ENCODE data around the gene NKAPD1. TPM values are rescaled to one million over a fixed set of nuclear protein-coding genes. Genes with fewer than 3 reads are reported as not detected.
"Not testable (repeated sequence)": the region's sequence is repeated elsewhere in the genome, so short reads cannot be mapped to it uniquely, and the experiment has no call there.

Gene NKAPD1
- total RNA-seq, 4 donors from 2014 or later, result 14.4 to 21.5 (median 16.4) TPM

- WGBS, 2 donors (ENCODE audit: low coverage in 1 of 2), result 4 to 44% methylated on average over 3 to 4 of the region's 10 CpGs
- H3K36me3 ChIP-seq, result peaks cover 0 to 75% of the 10 kb centered on the region in 2 donors
- no peak for TF ChIP-seq POLR2A (IDR thresholded peaks at IDR 0.05)
- no peak for TF ChIP-seq POLR2AphosphoS5 (IDR thresholded peaks at IDR 0.05)
Observed at GRCh38 chr11:112087212-112087611, 13.1 kb downstream of the NKAPD1 start.

GRCh38 chr11:112095302-112095701, 21.2 kb downstream of the NKAPD1 start:
- not testable (repeated sequence) for H3K9me3 ChIP-seq, ATAC-seq, H3K4me3 ChIP-seq, H3K27me3 ChIP-seq, H3K27ac ChIP-seq, H3K4me1 ChIP-seq
- 100% methylated on average over 2 of the region's 2 CpGs for WGBS, 2 donors (ENCODE audit: low coverage in 1 of 2)
- peaks cover 0 to 93% of the 10 kb centered on the region in 2 donors for H3K36me3 ChIP-seq

More at GRCh38 chr11:112087212-112087611, 13.1 kb downstream of the NKAPD1 start:
- H3K27me3 ChIP-seq, result no peaks in the 10 kb centered on the region
- H3K4me1 ChIP-seq, result peaks cover 6 to 52% (median 20%) of the 10 kb centered on the region in 3 donors
- no peak for ATAC-seq
- peak overlapping the region; percentile 59 to 90 (median 81) for H3K27ac ChIP-seq
- no peaks in the 10 kb centered on the region for H3K9me3 ChIP-seq
- peak overlapping the region; percentile 82 to 87 for H3K4me3 ChIP-seq

- no peak for ATAC-seq
- no peaks in the 10 kb centered on the region for H3K27me3 ChIP-seq
- TF ChIP-seq CTCF (IDR thresholded peaks at IDR 0.05) (no peak), POLR2A (IDR thresholded peaks at IDR 0.05) (no peak), POLR2AphosphoS5 (IDR thresholded peaks at IDR 0.05) (no peak), EP300 (IDR thresholded peaks at IDR 0.05) (no peak)
- no peaks in the 10 kb centered on the region for H3K4me1 ChIP-seq
- H3K36me3 ChIP-seq, result peaks cover 0 to 84% of the 10 kb centered on the region in 2 donors
- H3K27ac ChIP-seq, result no peak overlapping the region
- no peaks in the 10 kb centered on the region for H3K9me3 ChIP-seq
- H3K4me3 ChIP-seq, result no peak overlapping the region
Observed at GRCh38 chr11:112096194-112096593, 22.1 kb downstream of the NKAPD1 start.

- H3K9me3 ChIP-seq, result no peaks in the 10 kb centered on the region
- no peaks in the 10 kb centered on the region for H3K27me3 ChIP-seq
- no peak for ATAC-seq
- WGBS, 2 donors (ENCODE audit: low coverage in 1 of 2), result 86 to 92% methylated on average over 5 to 6 of the region's 11 CpGs
- TF ChIP-seq POLR2A (IDR thresholded peaks at IDR 0.05), result no peak
- no peak for TF ChIP-seq CTCF (IDR thresholded peaks at IDR 0.05)
- no peak for TF ChIP-seq POLR2AphosphoS5 (IDR thresholded peaks at IDR 0.05)
- TF ChIP-seq EP300 (IDR thresholded peaks at IDR 0.05), result no peak
- H3K27ac ChIP-seq, result no peak overlapping the region
- H3K4me3 ChIP-seq, result no peak overlapping the region
- no peaks in the 10 kb centered on the region for H3K4me1 ChIP-seq
- peaks cover 0 to 67% of the 10 kb centered on the region in 2 donors for H3K36me3 ChIP-seq
Observed at GRCh38 chr11:112097734-112098528, 23.8 kb downstream of the NKAPD1 start.

GRCh38 chr11:112100462-112100861, 26.4 kb downstream of the NKAPD1 start:
- no peaks in the 10 kb centered on the region for H3K27me3 ChIP-seq
- no peak overlapping the region for H3K27ac ChIP-seq
- H3K9me3 ChIP-seq, result no peaks in the 10 kb centered on the region
- no peak for ATAC-seq
- 30 to 40% methylated on average over 2 of the region's 2 CpGs for WGBS, 2 donors (ENCODE audit: low coverage in 1 of 2)
- no peaks in the 10 kb centered on the region for H3K4me1 ChIP-seq
- TF ChIP-seq CTCF (IDR thresholded peaks at IDR 0.05) (no peak), POLR2A (IDR thresholded peaks at IDR 0.05) (no peak), POLR2AphosphoS5 (IDR thresholded peaks at IDR 0.05) (no peak), EP300 (IDR thresholded peaks at IDR 0.05) (no peak)
- peaks cover 0 to 42% of the 10 kb centered on the region in 2 donors for H3K36me3 ChIP-seq
- H3K4me3 ChIP-seq, result no peak overlapping the region

GRCh38 chr11:112103446-112103845, 29.3 kb downstream of the NKAPD1 start:
- Histone ChIP-seq H3K36me3 (peaks cover 0 to 23% of the 10 kb centered on the region in 2 donors), H3K27me3 (no peaks in the 10 kb centered on the region), H3K4me1 (no peaks in the 10 kb centered on the region), H3K4me3 (no peak overlapping the region), H3K9me3 (no peaks in the 10 kb centered on the region), H3K27ac (no peak overlapping the region)
- ATAC-seq, result no peak
- 81% methylated on average over 2 to 6 of the region's 6 CpGs for WGBS, 2 donors (ENCODE audit: low coverage in 1 of 2)
- TF ChIP-seq EP300 (IDR thresholded peaks at IDR 0.05), result no peak
- no peak for TF ChIP-seq POLR2A (IDR thresholded peaks at IDR 0.05)
- TF ChIP-seq POLR2AphosphoS5 (IDR thresholded peaks at IDR 0.05), result no peak
- TF ChIP-seq CTCF (IDR thresholded peaks at IDR 0.05), result no peak
